ENCODE measurements around the gene HPSE2.

- TF ChIP-seq, protein P1, sequence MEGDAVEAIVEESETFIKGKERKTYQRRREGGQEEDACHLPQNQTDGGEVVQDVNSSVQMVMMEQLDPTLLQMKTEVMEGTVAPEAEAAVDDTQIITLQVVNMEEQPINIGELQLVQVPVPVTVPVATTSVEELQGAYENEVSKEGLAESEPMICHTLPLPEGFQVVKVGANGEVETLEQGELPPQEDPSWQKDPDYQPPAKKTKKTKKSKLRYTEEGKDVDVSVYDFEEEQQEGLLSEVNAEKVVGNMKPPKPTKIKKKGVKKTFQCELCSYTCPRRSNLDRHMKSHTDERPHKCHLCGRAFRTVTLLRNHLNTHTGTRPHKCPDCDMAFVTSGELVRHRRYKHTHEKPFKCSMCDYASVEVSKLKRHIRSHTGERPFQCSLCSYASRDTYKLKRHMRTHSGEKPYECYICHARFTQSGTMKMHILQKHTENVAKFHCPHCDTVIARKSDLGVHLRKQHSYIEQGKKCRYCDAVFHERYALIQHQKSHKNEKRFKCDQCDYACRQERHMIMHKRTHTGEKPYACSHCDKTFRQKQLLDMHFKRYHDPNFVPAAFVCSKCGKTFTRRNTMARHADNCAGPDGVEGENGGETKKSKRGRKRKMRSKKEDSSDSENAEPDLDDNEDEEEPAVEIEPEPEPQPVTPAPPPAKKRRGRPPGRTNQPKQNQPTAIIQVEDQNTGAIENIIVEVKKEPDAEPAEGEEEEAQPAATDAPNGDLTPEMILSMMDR (IDR thresholded peaks at IDR 0.05; ENCODE audit: borderline replicate concordance, extremely low read depth, low read length, poor library complexity, severe bottlenecking): no peak
- no peak for TF ChIP-seq EZH2 (IDR thresholded peaks at IDR 0.05; ENCODE audit: borderline replicate concordance, low read depth, low read length, severe bottlenecking)
These were observed 92.6 kb downstream of the HPSE2 start for GRCh38 chr10:99143011-99143410.

Data from DND-41 (cell line).